PC-3 (cell line): ENCODE results near the gene UBAC2. TPM values are rescaled to one million over a fixed set of nuclear protein-coding genes. Genes with fewer than 3 reads are reported as not detected.

Experiments
- ATAC-seq: fragments of 200-7000 bp; cut with Tn5 transposase; 2 replicates; pipeline ENCODE4 v1.9.1; 2020; ENCODE audit warnings: mild to moderate bottlenecking, moderate library complexity
- BruUV-seq: library from RNA; stranded (reverse); fragments of 400-500 nt; replicated peaks from 2 replicates; lab custom pipeline; 2021; lab: Mats Ljungman, UMichigan
- CTCF ChIA-PET: fragments of 300-600 bp; sonication (Branson Sonifier 250); formaldehyde crosslinking; loops from one replicate; lab custom pipeline; 2022; ENCODE audit warnings: antibody characterized with exemption; lab: Charles Lee
- POLR2A ChIA-PET: fragments of 300-600 bp; sonication (Branson Sonifier 250); formaldehyde crosslinking; loops from one replicate; lab custom pipeline; 2022; ENCODE audit warnings: antibody characterized with exemption; ENCODE audit not compliant: unreplicated experiment; lab: Charles Lee
- DNase-seq: peaks from one replicate; pipeline ENCODE4 v3.0.0-alpha.2; 2015
- H2AFZ ChIP-seq: fragments of 300-600 bp; sonication (generic); 2 replicates; pipeline ENCODE4 v1.6.0; 2016; ENCODE audit warnings: antibody characterized with exemption, low read length
- H3F3A ChIP-seq: fragments of 300-600 bp; sonication (generic); one replicate; pipeline ENCODE4 v1.6.0; 2017; ENCODE audit warnings: antibody characterized with exemption, low read length, control low read depth, mild to moderate bottlenecking; ENCODE audit not compliant: unreplicated experiment
- H3K27ac ChIP-seq: fragments of 300-600 bp; sonication (generic); 2 replicates; pipeline ENCODE4 v1.5.1; 2016; ENCODE audit warnings: mild to moderate bottlenecking, low read length
- H3K27me3 ChIP-seq: fragments of 300-600 bp; sonication (generic); 2 replicates; pipeline ENCODE4 v1.6.1; 2016; ENCODE audit warnings: low read length, mixed read lengths
- H3K36me3 ChIP-seq: fragments of 300-600 bp; sonication (generic); 2 replicates; pipeline ENCODE4 v1.6.1; 2016; ENCODE audit warnings: low read depth, mixed run types, low read length, mixed read lengths
- H3K4me1 ChIP-seq: fragments of 300-600 bp; sonication (generic); 2 replicates; pipeline ENCODE4 v1.5.1; 2016; ENCODE audit warnings: low read length; ENCODE audit not compliant: insufficient read depth
- H3K4me2 ChIP-seq: fragments of 300-600 bp; sonication (generic); 2 replicates; pipeline ENCODE4 v1.6.0; 2016; ENCODE audit warnings: low read length
- H3K4me3 ChIP-seq: fragments of 300-600 bp; sonication (generic); 2 replicates; pipeline ENCODE4 v1.5.1; 2016; ENCODE audit warnings: mild to moderate bottlenecking, low read length, mixed read lengths
- H3K79me2 ChIP-seq: fragments of 300-600 bp; sonication (generic); 2 replicates; pipeline ENCODE4 v1.6.1; 2017; ENCODE audit warnings: low read length, mixed read lengths
- H3K9ac ChIP-seq: fragments of 300-600 bp; sonication (generic); 2 replicates; pipeline ENCODE4 v1.6.0; 2016; ENCODE audit warnings: mild to moderate bottlenecking, low read length
- H3K9me2 ChIP-seq: fragments of 300-600 bp; sonication (generic); replicated peaks from 2 replicates; pipeline ENCODE4 v1.6.1; 2016; ENCODE audit warnings: mixed run types, low read length, mixed read lengths
- H3K9me3 ChIP-seq: fragments of 300-600 bp; sonication (generic); 2 replicates; pipeline ENCODE4 v1.6.1; 2016; ENCODE audit warnings: low read length, mixed read lengths
- H4K20me1 ChIP-seq: fragments of 300-600 bp; sonication (generic); 2 replicates; pipeline ENCODE4 v1.6.1; 2016; ENCODE audit warnings: low read length, mixed read lengths
- EZH2 ChIP-seq: fragments of 300-600 bp; sonication (generic); IDR thresholded peaks from one replicate; pipeline ENCODE4 v1.6.1; 2017; ENCODE audit warnings: antibody characterized with exemption, mild to moderate bottlenecking, low read length; ENCODE audit not compliant: unreplicated experiment
- EZH2phosphoT487 ChIP-seq: fragments of 300-600 bp; sonication (generic); IDR thresholded peaks from 2 replicates; pipeline ENCODE4 v1.6.1; 2018; ENCODE audit warnings: mild to moderate bottlenecking, antibody characterized with exemption, low read length, borderline replicate concordance
- intact Hi-C: fragments of 100-400 bp; cut with micrococcal nuclease; formaldehyde crosslinking; loops from 2 replicates; pipeline ENCODE4 v1.9.0; 2023
- total RNA-seq: library from RNA; depleted of rRNA; stranded (reverse); fragments of >200 nt; gene quantifications from 2 replicates; pipeline ENCODE4 v1.2.3, GENCODE V29; 2014
- TF ChIP-seq, protein P1 (sequence below): fragments of 300-600 bp; sonication (generic); conservative IDR thresholded peaks from 2 replicates; pipeline ENCODE4 v1.5.1; 2017; ENCODE audit warnings: antibody characterized with exemption, low read depth, mild to moderate bottlenecking, low read length

Gene UBAC2
- total RNA-seq, 1 experiment from 2014 or later, result 34.5 TPM

DNA sequence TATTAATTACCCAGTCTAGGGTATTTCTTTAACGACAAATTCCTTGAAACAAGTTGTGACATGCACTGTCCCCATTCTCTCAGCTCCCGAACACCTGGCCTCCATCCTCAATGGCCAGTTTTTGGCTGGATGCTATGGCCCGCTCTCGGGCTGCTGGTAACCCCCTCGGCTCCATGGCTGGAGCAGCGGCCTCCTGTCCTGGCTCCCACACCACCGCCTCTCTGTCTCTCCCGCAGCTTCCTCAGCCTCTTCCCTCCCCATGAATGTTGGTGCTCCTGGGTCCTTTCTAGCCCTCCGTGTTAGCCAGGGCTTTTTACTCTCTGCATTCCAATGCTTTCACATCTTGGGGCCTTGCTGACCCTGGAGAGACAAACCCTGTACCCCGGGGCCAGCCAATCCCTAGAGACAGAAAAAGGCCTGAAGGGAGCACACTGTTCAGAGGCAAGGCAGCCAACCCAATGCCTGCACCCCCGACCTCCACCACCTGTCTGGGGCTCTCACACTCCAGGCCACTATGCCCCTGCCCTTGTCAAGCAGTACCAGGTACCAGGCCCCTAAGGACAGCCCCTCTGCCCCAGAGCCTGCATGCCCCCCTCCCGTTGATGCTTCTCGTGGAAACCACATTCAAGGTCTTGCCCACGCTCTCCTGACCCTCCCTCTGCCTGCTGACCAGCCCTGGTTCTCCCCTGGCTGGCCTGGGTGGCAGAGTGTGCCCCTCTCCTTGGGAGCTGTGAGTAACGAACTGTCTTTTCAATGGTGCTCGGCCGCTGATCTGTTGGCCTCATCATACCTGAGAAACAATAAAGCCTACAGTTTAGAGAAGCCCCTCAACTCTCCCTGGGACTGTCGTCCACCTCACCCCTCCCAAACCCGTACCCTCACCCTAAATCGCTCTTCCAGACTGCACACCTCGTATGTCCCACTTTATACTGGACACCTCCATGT, 193.4 kb downstream of the UBAC2 start:
- ChIA-PET POLR2A (no interaction called here), CTCF (no interaction called here)
- Histone ChIP-seq H3K79me2 (no peaks in the 10 kb centered on the region), H2AFZ (no peak overlapping the region), H4K20me1 (no peaks in the 10 kb centered on the region), H3K27me3 (no peaks in the 10 kb centered on the region), H3K9me3 (no peaks in the 10 kb centered on the region), H3K36me3 (no peaks in the 10 kb centered on the region), H3K4me2 (no peak overlapping the region), H3K9me2 (no peaks in the 10 kb centered on the region), H3K27ac (no peak overlapping the region), H3K9ac (no peak overlapping the region), H3F3A (no peaks in the 10 kb centered on the region), H3K4me3 (no peak overlapping the region), H3K4me1 (no peaks in the 10 kb centered on the region)
- ATAC-seq (no peak), DNase-seq (no peak)
- no peak for TF ChIP-seq EZH2phosphoT487
- TF ChIP-seq, protein P1, sequence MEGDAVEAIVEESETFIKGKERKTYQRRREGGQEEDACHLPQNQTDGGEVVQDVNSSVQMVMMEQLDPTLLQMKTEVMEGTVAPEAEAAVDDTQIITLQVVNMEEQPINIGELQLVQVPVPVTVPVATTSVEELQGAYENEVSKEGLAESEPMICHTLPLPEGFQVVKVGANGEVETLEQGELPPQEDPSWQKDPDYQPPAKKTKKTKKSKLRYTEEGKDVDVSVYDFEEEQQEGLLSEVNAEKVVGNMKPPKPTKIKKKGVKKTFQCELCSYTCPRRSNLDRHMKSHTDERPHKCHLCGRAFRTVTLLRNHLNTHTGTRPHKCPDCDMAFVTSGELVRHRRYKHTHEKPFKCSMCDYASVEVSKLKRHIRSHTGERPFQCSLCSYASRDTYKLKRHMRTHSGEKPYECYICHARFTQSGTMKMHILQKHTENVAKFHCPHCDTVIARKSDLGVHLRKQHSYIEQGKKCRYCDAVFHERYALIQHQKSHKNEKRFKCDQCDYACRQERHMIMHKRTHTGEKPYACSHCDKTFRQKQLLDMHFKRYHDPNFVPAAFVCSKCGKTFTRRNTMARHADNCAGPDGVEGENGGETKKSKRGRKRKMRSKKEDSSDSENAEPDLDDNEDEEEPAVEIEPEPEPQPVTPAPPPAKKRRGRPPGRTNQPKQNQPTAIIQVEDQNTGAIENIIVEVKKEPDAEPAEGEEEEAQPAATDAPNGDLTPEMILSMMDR, result no peak
- intact Hi-C loops, result no loop called here
- no TSS peak for BruUV-seq

DNA sequence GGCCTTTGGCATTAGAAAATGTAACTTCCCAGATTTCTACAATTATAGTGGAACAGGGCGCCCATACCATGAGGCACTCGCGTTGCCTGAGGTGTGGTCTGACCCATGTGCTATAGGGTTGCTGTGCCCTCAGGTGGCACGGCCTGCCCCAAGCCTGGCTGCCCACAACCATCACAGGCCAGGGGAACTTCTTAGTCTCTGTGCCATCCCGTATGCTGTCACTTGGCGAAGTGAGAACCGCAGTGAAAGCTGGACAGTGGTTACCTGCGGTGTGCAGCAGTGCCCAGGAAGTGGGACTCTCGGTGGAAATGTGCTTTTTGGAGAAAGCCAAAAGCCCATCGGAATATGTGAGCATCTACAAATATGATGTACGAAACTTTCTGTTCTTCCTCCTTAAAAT, 194.8 kb downstream of the UBAC2 start:
- no peak overlapping the region for H2AFZ ChIP-seq
- ChIA-PET CTCF (no interaction called here), POLR2A (no interaction called here)
- H3K79me2 ChIP-seq, result no peaks in the 10 kb centered on the region
- H3K4me1 ChIP-seq, result no peaks in the 10 kb centered on the region
- no peak overlapping the region for H3K4me3 ChIP-seq
- H3K9me2 ChIP-seq, result no peaks in the 10 kb centered on the region
- BruUV-seq, result no TSS peak
- H4K20me1 ChIP-seq, result no peaks in the 10 kb centered on the region
- no peak for TF ChIP-seq EZH2phosphoT487
- TF ChIP-seq, protein P1, result no peak
- no peak for TF ChIP-seq EZH2
- intact Hi-C loops, result no loop called here
- H3K9ac ChIP-seq, result no peak overlapping the region
- ATAC-seq, result no peak
- no peaks in the 10 kb centered on the region for H3K9me3 ChIP-seq
- no peaks in the 10 kb centered on the region for H3K36me3 ChIP-seq
- no peaks in the 10 kb centered on the region for H3K27me3 ChIP-seq
- no peak overlapping the region for H3K4me2 ChIP-seq
- DNase-seq, result no peak
- H3F3A ChIP-seq, result no peaks in the 10 kb centered on the region
- no peak overlapping the region for H3K27ac ChIP-seq

DNA sequence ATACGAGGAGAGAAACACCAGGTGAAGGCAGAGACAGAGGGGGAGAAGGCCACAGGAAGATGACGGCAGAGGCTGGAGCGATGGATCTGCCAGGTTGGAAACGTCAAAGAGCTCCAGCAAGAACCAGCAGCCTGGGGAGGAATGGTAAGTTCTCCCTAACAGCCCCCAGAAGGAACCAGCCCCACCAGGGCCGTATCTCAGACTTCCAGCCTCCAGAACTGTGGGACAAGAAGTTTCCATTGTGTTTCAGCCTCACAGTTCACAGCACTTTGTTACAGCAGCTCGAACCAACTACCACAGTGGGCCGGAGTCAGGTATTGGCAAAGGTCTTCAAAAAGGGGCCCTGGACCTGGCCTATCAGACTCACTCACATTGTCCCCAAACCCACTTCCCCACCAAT, 195.8 kb downstream of the UBAC2 start:
- Histone ChIP-seq H3K27me3 (no peaks in the 10 kb centered on the region), H3K9me3 (no peaks in the 10 kb centered on the region), H3K27ac (no peak overlapping the region), H3K9ac (no peak overlapping the region), H3F3A (no peaks in the 10 kb centered on the region), H2AFZ (no peak overlapping the region), H3K4me1 (no peaks in the 10 kb centered on the region), H4K20me1 (no peaks in the 10 kb centered on the region), H3K79me2 (no peaks in the 10 kb centered on the region), H3K4me3 (no peak overlapping the region), H3K9me2 (no peaks in the 10 kb centered on the region), H3K36me3 (no peaks in the 10 kb centered on the region), H3K4me2 (no peak overlapping the region)
- TF ChIP-seq, protein P1, result no peak
- no peak for TF ChIP-seq EZH2phosphoT487
- TF ChIP-seq EZH2, result no peak
- intact Hi-C loops, result no loop called here
- no TSS peak for BruUV-seq
- no peak for ATAC-seq
- ChIA-PET CTCF (no interaction called here), POLR2A (no interaction called here)
- DNase-seq, result no peak
